HepG2 (cell line): ENCODE measurements around the gene SEC14L5. TPM values are rescaled to one million over a fixed set of nuclear protein-coding genes. Genes with fewer than 3 reads are reported as not detected.

Experiments used
- AGO1 ChIP-seq: fragments of 200-400 bp; formaldehyde crosslinking; IDR thresholded peaks from 2 replicates; pipeline ENCODE4 v1.6.1; 2017; ENCODE audit warnings: mild to moderate bottlenecking, low read depth, low read length, moderate library complexity; ENCODE audit not compliant: poor library complexity, severe bottlenecking
- ARHGAP35 ChIP-seq: sonication (generic); formaldehyde crosslinking; IDR thresholded peaks from 2 replicates; pipeline ENCODE4 v1.9.0; 2022; ENCODE audit warnings: mild to moderate bottlenecking, inconsistent platforms, moderate library complexity, missing genetic modification reagents, borderline replicate concordance
- ARID3A ChIP-seq: IDR thresholded peaks from 2 replicates; pipeline ENCODE4 v1.6.1; 2012; ENCODE audit warnings: low read depth, low read length, improper control_type of control experiment
- CCAR2 ChIP-seq: fragments of 200-400 bp; formaldehyde crosslinking; optimal IDR thresholded peaks from 2 replicates; pipeline ENCODE3; 2018; ENCODE audit warnings: low read depth, mild to moderate bottlenecking, low read length, moderate library complexity
- GFI1 ChIP-seq: sonication (generic); formaldehyde crosslinking; IDR thresholded peaks from 2 replicates; pipeline ENCODE4 v1.5.0; 2020; ENCODE audit warnings: missing genetic modification reagents, mild to moderate bottlenecking, borderline replicate concordance
- HMG20A ChIP-seq: IDR thresholded peaks from 2 replicates; pipeline ENCODE4 v1.6.1; 2016; ENCODE audit warnings: borderline replicate concordance
- HNRNPL ChIP-seq: fragments of 200-400 bp; formaldehyde crosslinking; IDR thresholded peaks from 2 replicates; pipeline ENCODE4 v1.6.1; 2017; ENCODE audit warnings: mild to moderate bottlenecking, low read depth, low read length
- HOMEZ ChIP-seq: IDR thresholded peaks from 2 replicates; pipeline ENCODE4 v1.6.1; 2016; ENCODE audit warnings: low read depth
- MAFK ChIP-seq, 2 experiments: IDR thresholded peaks in 1 of 2; conservative IDR thresholded peaks in 1 of 2; 2 replicates each; pipeline ENCODE4 v1.6.1; 2011; ENCODE audit warnings: improper control_type of control experiment in 2 of 2, low read length in 2 of 2
- MNT ChIP-seq: fragments of 450-650 bp; IDR thresholded peaks from 2 replicates; pipeline ENCODE4 v1.6.1; 2016
- NFIC ChIP-seq: IDR thresholded peaks from 2 replicates; pipeline ENCODE4 v1.6.1; 2012; ENCODE audit warnings: mild to moderate bottlenecking, low read length, inconsistent platforms
- NFYB ChIP-seq: sonication (generic); formaldehyde crosslinking; IDR thresholded peaks from 2 replicates; pipeline ENCODE4 v1.4.0; 2020; ENCODE audit warnings: missing genetic modification reagents
- NR2F6 ChIP-seq, 2 experiments: IDR thresholded peaks; 2 replicates each; pipeline ENCODE4 v1.6.1; 2016; ENCODE audit warnings: antibody characterized with exemption in 1 of 2, mild to moderate bottlenecking in 1 of 2
- PAX8 ChIP-seq: sonication (generic); formaldehyde crosslinking; IDR thresholded peaks from 2 replicates; pipeline ENCODE4 v1.8.0; 2022; ENCODE audit warnings: mild to moderate bottlenecking, missing genetic modification reagents, borderline replicate concordance
- PPARG ChIP-seq: conservative IDR thresholded peaks from 2 replicates; pipeline ENCODE4 v1.6.1; 2016; ENCODE audit warnings: missing biosample characterization, missing genetic modification reagents
- STAT5B ChIP-seq: sonication (generic); formaldehyde crosslinking; IDR thresholded peaks from 2 replicates; pipeline ENCODE4 v1.4.0; 2020; ENCODE audit warnings: missing genetic modification reagents
- THYN1 ChIP-seq: sonication (generic); formaldehyde crosslinking; IDR thresholded peaks from 2 replicates; pipeline ENCODE4 v1.8.1; 2023; ENCODE audit warnings: low read depth, mild to moderate bottlenecking, moderate library complexity, missing genetic modification reagents, borderline replicate concordance
- YY1 ChIP-seq: IDR thresholded peaks from 2 replicates; pipeline ENCODE4 v1.6.1; 2011; ENCODE audit warnings: low read length, low read depth, moderate library complexity, mild to moderate bottlenecking; ENCODE audit not compliant: insufficient read depth, insufficient replicate concordance
- ZFAT ChIP-seq: sonication (generic); formaldehyde crosslinking; conservative IDR thresholded peaks from 2 replicates; pipeline ENCODE4 v1.8.1; 2023; ENCODE audit warnings: missing genetic modification reagents, inconsistent platforms
- ZNF121 ChIP-seq: sonication (generic); formaldehyde crosslinking; IDR thresholded peaks from 2 replicates; pipeline ENCODE4 v1.5.0; 2020; ENCODE audit warnings: mild to moderate bottlenecking, missing genetic modification reagents
- ZNF205 ChIP-seq: IDR thresholded peaks from 2 replicates; pipeline ENCODE4 v1.6.1; 2018; ENCODE audit warnings: missing biosample characterization, missing genetic modification reagents
- ZNF605 ChIP-seq: sonication (generic); formaldehyde crosslinking; IDR thresholded peaks from 2 replicates; pipeline ENCODE4 v1.8.0; 2022; ENCODE audit warnings: mild to moderate bottlenecking, missing genetic modification reagents
- ZNF740 ChIP-seq: sonication (generic); formaldehyde crosslinking; IDR thresholded peaks from 2 replicates; pipeline ENCODE4 v1.4.0; 2020; ENCODE audit warnings: missing genetic modification reagents
- polyA plus RNA-seq, 8 experiments: library from polyadenylated mRNA; depleted of rRNA in 3 of 8; stranded (reverse) in 7 of 8; unstranded in 1 of 8; fragments of >200 nt; fragmentation: Illumina TruSeq in 4 of 8; extraction: Trizol in 4 of 8; gene quantifications; 2 replicates each; pipeline versions ENCODE4 v1.2.1 to v1.2.3, GENCODE V29; 2011 to 2016; ENCODE audit warnings: low read depth in 4 of 8, missing spikeins in 1 of 8, mixed read lengths in 1 of 8; ENCODE audit not compliant: insufficient read depth in 1 of 8
- total RNA-seq, 5 experiments: library from RNA; depleted of rRNA; stranded (reverse); fragments of >200 nt; fragmentation: Illumina TruSeq; extraction: Trizol; gene quantifications; 2 replicates each; pipeline ENCODE4 v1.2.3, GENCODE V29; 2016; ENCODE audit warnings: low read depth in 1 of 5

Gene SEC14L5
- total and polyA plus RNA-seq, 2 of the 13 experiments (the other 11 are each of a cell fraction or from before 2014, with no cell fraction given) = 0.40 to 0.42 TPM

GRCh38 chr16:5010576-5011329 lies 52.6 kb downstream of the SEC14L5 start (continued):
- TF ChIP-seq GFI1 (CRISPR knock-in tag) (no peak), STAT5B (CRISPR knock-in tag) (no peak), HMG20A (CRISPR knock-in tag) (no peak), HOMEZ (no peak), ZNF740 (peak; percentile 77; the same call in 1 of the 2 replicates), AGO1 (no peak), PAX8 (CRISPR knock-in tag) (no peak), ZNF121 (CRISPR knock-in tag) (no peak), MNT (no peak), NFIC (no peak), YY1 (no peak), CCAR2 (no peak), THYN1 (CRISPR knock-in tag) (no peak), MAFK (conservative IDR thresholded peaks at IDR 0.05 in 1 of 2, IDR thresholded peaks at IDR 0.05 in 1 of 2; ENCODE audit: low read length in 2 of 2) (no peak), ARHGAP35 (CRISPR knock-in tag) (no peak), ZFAT (CRISPR knock-in tag) (no peak), PPARG (no peak), ARID3A (no peak), ZNF205 (CRISPR knock-in tag) (no peak), NFYB (CRISPR knock-in tag) (peak; percentile 7; the same call in 1 of the 2 replicates), NR2F6 (IDR thresholded peaks at IDR 0.05) (no peak; the same call in 1 of the 2 replicates), NR2F6 (CRISPR knock-in tag; IDR thresholded peaks at IDR 0.05) (peak; percentile 38; the same call in 1 of the 2 replicates), ZNF605 (CRISPR knock-in tag) (no peak; the same call in 1 of the 2 replicates), HNRNPL (no peak)
